ENCODE results near the gene DHRS1. TPM values are rescaled to one million over a fixed set of nuclear protein-coding genes. Genes with fewer than 3 reads are reported as not detected.

Gene DHRS1
- total and polyA plus RNA-seq, 2 donors, result 10.2 to 59.6 TPM

GRCh38 chr14:24258548-24259265 is 40.9 kb downstream of the DHRS1 start:
- Histone ChIP-seq H3K27ac (ENCODE audit: low read depth in 1 of 2, low read length in 1 of 2) (peak overlapping the region in 1 of 2 donors; percentile 21), H3K4me3 (ENCODE audit: low read length in 2 of 2) (no peak overlapping the region), H3K9me3 (ENCODE audit: control insufficient read depth in 2 of 2, insufficient read depth in 1 of 2, low read length in 1 of 2) (no peaks in the 10 kb centered on the region), H3K36me3 (ENCODE audit: control insufficient read depth in 2 of 2, insufficient read depth in 2 of 2, low read length in 1 of 2) (no peaks in the 10 kb centered on the region), H3K4me1 (ENCODE audit: control insufficient read depth in 2 of 2, insufficient read depth in 2 of 2, low read length in 2 of 2) (no peaks in the 10 kb centered on the region), H3K27me3 (ENCODE audit: control insufficient read depth in 2 of 2, insufficient read depth in 1 of 2, low read length in 1 of 2) (no peaks in the 10 kb centered on the region)
- 97% methylated on average over 18 of the region's 18 CpGs for whole genome bisulfite sequencing
- no peak for DNase-seq (ENCODE audit: low read depth in 6 of 9, low spot score in 9 of 9)

- no peaks in the 10 kb centered on the region for H3K36me3 ChIP-seq (ENCODE audit: control insufficient read depth in 2 of 2, insufficient read depth in 2 of 2, low read length in 1 of 2)
- whole genome bisulfite sequencing, result 97% methylated on average over 9 of the region's 9 CpGs
- no peaks in the 10 kb centered on the region for H3K27me3 ChIP-seq (ENCODE audit: control insufficient read depth in 2 of 2, insufficient read depth in 1 of 2, low read length in 1 of 2)
- H3K4me1 ChIP-seq (ENCODE audit: control insufficient read depth in 2 of 2, insufficient read depth in 2 of 2, low read length in 2 of 2), result no peaks in the 10 kb centered on the region
- no peaks in the 10 kb centered on the region for H3K9me3 ChIP-seq (ENCODE audit: control insufficient read depth in 2 of 2, insufficient read depth in 1 of 2, low read length in 1 of 2)
- DNase-seq (ENCODE audit: low read depth in 6 of 9, low spot score in 9 of 9), result no peak
- no peak overlapping the region for H3K27ac ChIP-seq (ENCODE audit: low read depth in 1 of 2, low read length in 1 of 2)
- no peak overlapping the region for H3K4me3 ChIP-seq (ENCODE audit: low read length in 2 of 2)
Measured at GRCh38 chr14:24258119-24258518, 41.5 kb downstream of the DHRS1 start.

- Histone ChIP-seq H3K36me3 (ENCODE audit: control insufficient read depth in 2 of 2, insufficient read depth in 2 of 2, low read length in 1 of 2) (no peaks in the 10 kb centered on the region), H3K27me3 (ENCODE audit: control insufficient read depth in 2 of 2, insufficient read depth in 1 of 2, low read length in 1 of 2) (no peaks in the 10 kb centered on the region), H3K9me3 (ENCODE audit: control insufficient read depth in 2 of 2, insufficient read depth in 1 of 2, low read length in 1 of 2) (no peaks in the 10 kb centered on the region), H3K27ac (ENCODE audit: low read depth in 1 of 2, low read length in 1 of 2) (no peak overlapping the region), H3K4me3 (ENCODE audit: low read length in 2 of 2) (no peak overlapping the region), H3K4me1 (ENCODE audit: control insufficient read depth in 2 of 2, insufficient read depth in 2 of 2, low read length in 2 of 2) (no peaks in the 10 kb centered on the region)
- DNase-seq (ENCODE audit: low read depth in 6 of 9, low spot score in 9 of 9), result no peak
- 95% methylated on average over 4 of the region's 4 CpGs for WGBS
Measured at GRCh38 chr14:24256960-24257359, 42.6 kb downstream of the DHRS1 start.

GRCh38 chr14:24255931-24256711 is 43.5 kb downstream of the DHRS1 start:
- 97% methylated on average over 12 of the region's 12 CpGs for WGBS
- no peak for DNase-seq (ENCODE audit: low read depth in 6 of 9, low spot score in 9 of 9)
- H3K9me3 ChIP-seq (ENCODE audit: control insufficient read depth in 2 of 2, insufficient read depth in 1 of 2, low read length in 1 of 2), result no peaks in the 10 kb centered on the region
- no peaks in the 10 kb centered on the region for H3K27me3 ChIP-seq (ENCODE audit: control insufficient read depth in 2 of 2, insufficient read depth in 1 of 2, low read length in 1 of 2)
- H3K27ac ChIP-seq (ENCODE audit: low read depth in 1 of 2, low read length in 1 of 2), result no peak overlapping the region
- no peaks in the 10 kb centered on the region for H3K4me1 ChIP-seq (ENCODE audit: control insufficient read depth in 2 of 2, insufficient read depth in 2 of 2, low read length in 2 of 2)
- no peak overlapping the region for H3K4me3 ChIP-seq (ENCODE audit: low read length in 2 of 2)
- H3K36me3 ChIP-seq (ENCODE audit: control insufficient read depth in 2 of 2, insufficient read depth in 2 of 2, low read length in 1 of 2), result no peaks in the 10 kb centered on the region

GRCh38 chr14:24255438-24255837 is 44.1 kb downstream of the DHRS1 start:
- Histone ChIP-seq H3K36me3 (ENCODE audit: control insufficient read depth in 2 of 2, insufficient read depth in 2 of 2, low read length in 1 of 2) (no peaks in the 10 kb centered on the region), H3K27ac (ENCODE audit: low read depth in 1 of 2, low read length in 1 of 2) (no peak overlapping the region), H3K27me3 (ENCODE audit: control insufficient read depth in 2 of 2, insufficient read depth in 1 of 2, low read length in 1 of 2) (no peaks in the 10 kb centered on the region), H3K9me3 (ENCODE audit: control insufficient read depth in 2 of 2, insufficient read depth in 1 of 2, low read length in 1 of 2) (no peaks in the 10 kb centered on the region), H3K4me1 (ENCODE audit: control insufficient read depth in 2 of 2, insufficient read depth in 2 of 2, low read length in 2 of 2) (peaks cover 0 to 2% of the 10 kb centered on the region in 2 donors), H3K4me3 (ENCODE audit: low read length in 2 of 2) (no peak overlapping the region)
- no peak for DNase-seq (ENCODE audit: low read depth in 6 of 9, low spot score in 9 of 9)
- 97% methylated on average over 8 of the region's 8 CpGs for WGBS

- Histone ChIP-seq H3K4me3 (ENCODE audit: low read length in 2 of 2) (no peak overlapping the region), H3K9me3 (ENCODE audit: control insufficient read depth in 2 of 2, insufficient read depth in 1 of 2, low read length in 1 of 2) (no peaks in the 10 kb centered on the region), H3K36me3 (ENCODE audit: control insufficient read depth in 2 of 2, insufficient read depth in 2 of 2, low read length in 1 of 2) (no peaks in the 10 kb centered on the region), H3K27me3 (ENCODE audit: control insufficient read depth in 2 of 2, insufficient read depth in 1 of 2, low read length in 1 of 2) (no peaks in the 10 kb centered on the region), H3K27ac (ENCODE audit: low read depth in 1 of 2, low read length in 1 of 2) (no peak overlapping the region), H3K4me1 (ENCODE audit: control insufficient read depth in 2 of 2, insufficient read depth in 2 of 2, low read length in 2 of 2) (peaks cover 0 to 2% of the 10 kb centered on the region in 2 donors)
- no peak for DNase-seq (ENCODE audit: low read depth in 6 of 9, low spot score in 9 of 9)
- WGBS, result 95% methylated on average over 19 of the region's 19 CpGs
Measured at GRCh38 chr14:24254630-24255392, 44.8 kb downstream of the DHRS1 start.

- Histone ChIP-seq H3K4me1 (ENCODE audit: control insufficient read depth in 2 of 2, insufficient read depth in 2 of 2, low read length in 2 of 2) (peaks cover 0 to 2% of the 10 kb centered on the region in 2 donors), H3K4me3 (ENCODE audit: low read length in 2 of 2) (no peak overlapping the region), H3K27me3 (ENCODE audit: control insufficient read depth in 2 of 2, insufficient read depth in 1 of 2, low read length in 1 of 2) (no peaks in the 10 kb centered on the region), H3K36me3 (ENCODE audit: control insufficient read depth in 2 of 2, insufficient read depth in 2 of 2, low read length in 1 of 2) (no peaks in the 10 kb centered on the region), H3K9me3 (ENCODE audit: control insufficient read depth in 2 of 2, insufficient read depth in 1 of 2, low read length in 1 of 2) (no peaks in the 10 kb centered on the region), H3K27ac (ENCODE audit: low read depth in 1 of 2, low read length in 1 of 2) (no peak overlapping the region)
- WGBS, result 95% methylated on average over 7 of the region's 7 CpGs
- DNase-seq (ENCODE audit: low read depth in 6 of 9, low spot score in 9 of 9), result no peak
Measured at GRCh38 chr14:24253936-24254335, 45.6 kb downstream of the DHRS1 start.

- no peaks in the 10 kb centered on the region for H3K36me3 ChIP-seq (ENCODE audit: control insufficient read depth in 2 of 2, insufficient read depth in 2 of 2, low read length in 1 of 2)
- no peak overlapping the region for H3K27ac ChIP-seq (ENCODE audit: low read depth in 1 of 2, low read length in 1 of 2)
- 88% methylated on average over 11 of the region's 11 CpGs for WGBS
- no peak overlapping the region for H3K4me3 ChIP-seq (ENCODE audit: low read length in 2 of 2)
- peaks cover 0 to 2% of the 10 kb centered on the region in 2 donors for H3K4me1 ChIP-seq (ENCODE audit: control insufficient read depth in 2 of 2, insufficient read depth in 2 of 2, low read length in 2 of 2)
- DNase-seq (ENCODE audit: low read depth in 6 of 9, low spot score in 9 of 9), result no peak
- no peaks in the 10 kb centered on the region for H3K9me3 ChIP-seq (ENCODE audit: control insufficient read depth in 2 of 2, insufficient read depth in 1 of 2, low read length in 1 of 2)
- no peaks in the 10 kb centered on the region for H3K27me3 ChIP-seq (ENCODE audit: control insufficient read depth in 2 of 2, insufficient read depth in 1 of 2, low read length in 1 of 2)
Measured at GRCh38 chr14:24252289-24253124, 47.1 kb downstream of the DHRS1 start.
